ENCODE data around the gene TUBAL3.

The TUBAL3 gene

DNA sequence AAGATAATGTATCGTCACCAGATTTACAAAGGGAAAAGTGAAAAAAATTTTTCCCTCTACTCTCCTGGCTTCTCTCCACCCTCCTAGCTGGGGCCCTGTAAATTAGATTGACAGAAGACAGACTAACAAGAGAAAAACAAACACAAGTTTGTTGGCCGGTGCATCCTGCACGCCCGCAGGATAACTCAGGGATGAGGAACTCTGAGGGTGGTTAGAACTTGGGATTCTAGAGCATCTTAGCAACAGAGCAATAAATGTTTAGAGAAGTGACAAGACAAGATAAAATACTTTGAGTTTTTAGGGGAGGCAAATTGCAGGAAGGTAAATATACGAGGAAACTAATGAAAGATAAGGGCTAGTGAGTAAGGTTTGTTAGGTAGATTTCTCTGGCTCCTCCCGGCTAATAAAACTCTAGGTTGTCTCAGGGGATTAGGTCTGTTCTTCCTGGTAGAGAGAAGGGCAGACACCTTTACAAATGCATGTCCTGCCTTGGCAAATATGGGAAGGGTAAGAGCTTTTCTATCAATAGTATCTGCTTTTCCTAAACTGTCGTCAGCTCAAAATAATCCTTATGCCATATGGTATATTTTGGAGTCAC is 44.2 kb downstream of the TUBAL3 start:
- DNase-seq, result no peak
- in situ Hi-C loops (cut with HindIII; ENCODE audit: low pct_ligation_motif_present, low pct_unique_long_range_greater_than_20kb, low sequenced_read_pairs), result no loop called here

GRCh38 chr10:5356302-5356763 is 48.3 kb downstream of the TUBAL3 start:
- in situ Hi-C loops (cut with HindIII; ENCODE audit: low pct_ligation_motif_present, low pct_unique_long_range_greater_than_20kb, low sequenced_read_pairs), result no loop called here
- no peak for DNase-seq

DNA sequence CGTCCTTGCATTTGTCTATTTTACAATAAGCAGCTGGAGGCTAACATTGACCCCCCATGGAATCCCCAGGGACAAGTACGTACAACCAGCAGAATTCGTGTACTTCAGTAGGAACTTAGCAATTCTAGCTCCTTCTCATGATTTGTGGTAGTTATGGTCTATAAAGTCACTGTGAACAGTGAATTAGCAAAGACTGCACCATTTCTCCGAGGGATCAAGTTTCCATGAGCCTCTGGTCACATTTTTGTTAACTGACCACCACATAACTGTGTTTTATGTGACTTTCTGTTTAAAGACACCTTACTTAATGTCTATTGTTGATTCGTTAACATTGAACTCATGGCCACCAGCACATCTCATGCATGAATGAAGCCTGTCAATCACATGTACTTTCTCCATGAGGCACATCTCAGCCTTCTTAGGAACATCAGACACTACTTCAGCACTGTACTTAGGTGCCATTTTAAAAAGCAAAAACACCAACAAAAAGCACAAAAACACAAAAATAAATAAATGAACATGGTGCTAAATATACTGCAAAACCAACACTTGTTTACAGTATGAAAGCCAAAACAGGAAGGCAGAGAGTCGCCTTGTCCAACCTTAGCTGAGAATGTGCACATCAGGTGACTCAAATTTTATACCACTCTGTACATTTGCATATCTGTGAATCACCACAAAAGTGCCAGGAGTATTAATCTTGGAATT is 48.9 kb downstream of the TUBAL3 start:
- in situ Hi-C loops (cut with HindIII; ENCODE audit: low pct_ligation_motif_present, low pct_unique_long_range_greater_than_20kb, low sequenced_read_pairs), result no loop called here
- no peak for DNase-seq

DNA sequence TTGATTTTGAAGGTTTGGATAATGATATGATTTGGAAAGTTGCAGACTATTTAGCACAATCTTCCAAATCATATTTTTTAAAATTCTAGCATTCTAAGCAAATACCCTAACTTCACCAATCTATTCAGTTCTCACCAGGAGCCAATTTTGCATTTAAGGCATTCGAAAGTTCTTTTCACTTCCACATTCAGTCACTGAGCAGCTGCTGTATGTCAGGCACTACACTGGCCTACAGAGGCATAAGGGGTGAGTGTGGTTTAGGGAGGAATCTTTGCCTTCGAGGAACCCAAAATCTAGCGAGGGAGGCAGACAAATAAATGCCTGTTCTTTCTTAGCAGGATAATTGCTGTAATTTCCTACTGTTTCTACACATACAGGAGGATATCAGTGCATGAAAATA is 50.6 kb downstream of the TUBAL3 start:
- DNase-seq, result no peak
- in situ Hi-C loops (cut with HindIII; ENCODE audit: low pct_ligation_motif_present, low pct_unique_long_range_greater_than_20kb, low sequenced_read_pairs), result no loop called here

- no peak for DNase-seq
- in situ Hi-C loops (cut with HindIII; ENCODE audit: low pct_ligation_motif_present, low pct_unique_long_range_greater_than_20kb, low sequenced_read_pairs), result no loop called here
Measured at GRCh38 chr10:5349362-5349761, 55.3 kb downstream of the TUBAL3 start.

DNA sequence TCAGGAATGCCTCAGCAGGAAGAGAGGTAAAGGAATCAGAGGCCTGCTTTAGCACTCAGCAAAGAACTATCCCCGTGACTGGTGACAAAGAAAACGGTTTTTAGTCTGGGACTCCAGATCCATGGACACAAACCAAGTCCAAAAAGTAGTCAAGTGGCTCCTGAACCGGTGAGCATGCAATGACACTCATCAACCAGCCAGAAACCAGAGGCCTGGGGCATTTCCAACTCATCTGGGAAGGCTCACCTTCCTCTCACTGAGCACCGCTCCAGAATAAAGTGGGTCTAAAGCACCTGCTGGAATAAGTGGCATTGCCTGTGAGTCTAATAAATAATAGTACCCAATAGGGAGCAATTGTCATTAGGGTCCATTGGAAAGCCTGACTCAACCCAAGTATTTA is 57.7 kb downstream of the TUBAL3 start:
- DNase-seq, result no peak
- in situ Hi-C loops (cut with HindIII; ENCODE audit: low pct_ligation_motif_present, low pct_unique_long_range_greater_than_20kb, low sequenced_read_pairs), result no loop called here

DNA sequence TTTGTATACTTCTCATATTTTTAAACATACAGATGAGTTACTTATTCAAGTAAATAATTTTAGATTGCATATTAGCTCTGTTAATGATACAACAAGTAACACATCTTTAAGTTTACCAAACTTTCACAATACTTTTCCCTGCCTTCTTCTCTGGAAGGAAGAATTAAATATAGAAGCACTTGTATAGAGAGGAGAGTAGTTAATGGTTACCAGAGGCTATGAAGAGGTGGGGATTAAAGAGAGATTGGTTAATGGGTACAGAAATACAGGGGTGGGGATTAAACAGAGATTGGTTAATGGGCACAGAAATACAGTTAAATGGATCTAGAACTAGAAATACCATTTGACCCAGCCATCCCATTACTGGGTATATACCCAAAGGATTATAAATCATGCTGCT is 59.9 kb downstream of the TUBAL3 start:
- no peak for DNase-seq
- in situ Hi-C loops (cut with HindIII; ENCODE audit: low pct_ligation_motif_present, low pct_unique_long_range_greater_than_20kb, low sequenced_read_pairs), result no loop called here

DNA sequence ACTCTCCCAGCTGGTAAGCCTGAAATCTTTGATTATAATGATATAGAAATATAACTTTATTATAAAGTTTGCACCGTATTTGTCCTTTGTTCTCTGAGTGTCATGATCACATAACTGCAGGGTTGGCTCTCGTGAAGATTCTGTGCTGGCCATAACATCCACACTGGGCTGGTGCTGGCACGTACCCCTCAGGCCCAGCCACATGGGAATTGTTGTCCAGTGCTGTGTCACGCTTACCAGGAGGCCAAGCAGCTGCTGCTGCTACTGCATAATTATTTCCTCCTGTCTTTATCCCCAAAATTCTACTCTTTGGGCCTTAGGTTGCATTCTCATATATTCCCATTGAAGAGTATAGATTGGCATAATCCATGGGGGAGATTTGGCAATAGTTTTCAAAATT is 60.6 kb downstream of the TUBAL3 start:
- DNase-seq, result no peak
- in situ Hi-C loops (cut with HindIII; ENCODE audit: low pct_ligation_motif_present, low pct_unique_long_range_greater_than_20kb, low sequenced_read_pairs), result no loop called here

GRCh38 chr10:5343561-5343960 is 61.1 kb downstream of the TUBAL3 start:
- in situ Hi-C loops (cut with HindIII; ENCODE audit: low pct_ligation_motif_present, low pct_unique_long_range_greater_than_20kb, low sequenced_read_pairs), result no loop called here
- DNase-seq, result no peak

Data from ACHN (cell line).